Astrocyte of the hippocampus (primary cell): ENCODE measurements around the gene CEMP1.
A peak's percentile ranks its signal among the peaks of the same experiment; 100 is the strongest.

Experiments used
- DNase-seq: peaks from one replicate; pipeline ENCODE4 v3.0.0; 2011; ENCODE audit warnings: low read depth, low spot score

The CEMP1 gene

DNA sequence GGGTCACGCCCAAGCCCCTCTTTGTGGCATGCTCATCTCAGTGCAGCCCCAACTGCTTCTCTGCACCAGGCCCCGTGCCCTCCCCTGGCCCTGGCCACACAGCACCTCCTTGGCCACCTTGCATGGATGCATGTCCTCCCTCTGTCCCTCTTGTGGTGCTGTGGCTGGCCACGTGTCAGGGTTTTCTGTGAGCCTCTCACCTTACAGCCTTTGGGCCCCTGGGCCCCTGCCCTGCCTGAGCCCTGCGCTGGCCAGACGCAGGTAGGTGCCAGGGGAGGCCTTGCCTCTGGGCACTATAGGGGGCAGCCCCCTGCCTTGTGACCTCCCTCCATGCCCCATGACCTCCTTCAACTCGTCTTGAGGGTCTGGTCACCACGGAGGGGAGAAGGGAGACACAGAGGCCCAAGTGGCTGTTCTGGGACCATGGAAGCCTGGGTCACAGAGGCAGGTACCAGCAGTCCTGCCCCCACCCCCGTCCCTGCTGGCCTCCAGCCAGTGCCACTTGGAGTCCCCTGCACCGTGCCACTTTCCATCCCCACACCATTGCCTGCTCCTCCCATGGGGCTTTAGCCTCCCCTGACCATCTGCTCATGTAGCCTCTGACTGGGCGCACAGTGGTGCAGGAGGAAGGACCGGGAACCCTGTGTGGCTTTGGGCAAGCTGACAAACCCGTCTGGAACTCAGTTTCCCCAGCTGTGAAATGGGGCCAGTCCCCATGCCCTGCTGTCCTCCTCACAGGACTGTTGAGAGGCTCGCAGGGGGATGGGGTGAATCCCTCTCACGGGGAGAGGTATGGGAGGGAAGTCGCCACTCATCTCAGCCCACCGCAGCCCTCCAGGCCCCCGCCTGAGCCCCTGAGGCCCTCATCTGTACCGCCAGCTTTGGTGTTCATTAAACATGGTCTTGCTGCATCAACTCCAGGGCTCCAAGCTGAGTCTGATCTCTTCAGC lies 29.0 kb downstream of the CEMP1 start:
- DNase-seq = no peak

DNA sequence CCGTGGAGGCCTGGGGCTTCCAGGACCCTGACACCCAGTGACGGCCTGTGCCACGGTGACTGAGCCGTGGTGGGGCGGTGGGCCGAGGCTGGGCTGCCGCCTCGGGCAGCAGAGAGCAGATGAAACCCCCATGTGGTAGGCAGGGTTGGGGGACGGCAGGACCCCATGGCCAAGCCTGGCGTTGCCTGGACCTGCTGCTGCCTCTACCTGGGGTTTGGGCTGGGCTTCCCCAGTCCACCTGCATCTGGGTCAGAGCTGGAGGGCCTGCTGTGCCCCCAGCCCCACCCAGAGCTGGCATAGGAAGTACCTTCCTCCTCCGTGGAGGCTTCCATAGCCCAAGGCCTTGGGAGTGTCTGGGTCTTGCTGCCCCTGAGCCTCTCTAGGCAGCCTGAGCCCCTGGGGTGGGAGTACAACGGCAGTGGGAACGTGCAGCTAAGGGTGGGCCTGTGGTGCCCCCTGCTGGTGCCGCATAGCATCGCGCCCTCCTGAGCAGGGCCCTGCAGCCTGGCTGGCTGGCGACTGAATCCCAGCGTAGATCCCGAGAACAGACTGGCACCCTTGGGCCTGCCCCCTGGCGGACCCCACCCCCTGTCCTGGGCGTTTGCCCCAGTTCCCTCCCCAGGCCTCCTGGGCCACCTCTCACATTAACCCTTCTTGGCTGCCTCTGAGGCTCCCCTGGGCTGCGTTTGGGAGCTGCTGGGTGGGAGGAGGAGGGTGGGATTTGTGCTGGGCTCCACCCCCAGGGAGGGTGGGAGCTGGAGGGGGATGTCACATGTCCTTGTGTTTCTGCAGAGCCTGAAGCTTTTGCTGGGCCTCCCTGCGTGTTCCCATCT lies 30.1 kb downstream of the CEMP1 start:
- DNase-seq = peak; percentile 95

DNA sequence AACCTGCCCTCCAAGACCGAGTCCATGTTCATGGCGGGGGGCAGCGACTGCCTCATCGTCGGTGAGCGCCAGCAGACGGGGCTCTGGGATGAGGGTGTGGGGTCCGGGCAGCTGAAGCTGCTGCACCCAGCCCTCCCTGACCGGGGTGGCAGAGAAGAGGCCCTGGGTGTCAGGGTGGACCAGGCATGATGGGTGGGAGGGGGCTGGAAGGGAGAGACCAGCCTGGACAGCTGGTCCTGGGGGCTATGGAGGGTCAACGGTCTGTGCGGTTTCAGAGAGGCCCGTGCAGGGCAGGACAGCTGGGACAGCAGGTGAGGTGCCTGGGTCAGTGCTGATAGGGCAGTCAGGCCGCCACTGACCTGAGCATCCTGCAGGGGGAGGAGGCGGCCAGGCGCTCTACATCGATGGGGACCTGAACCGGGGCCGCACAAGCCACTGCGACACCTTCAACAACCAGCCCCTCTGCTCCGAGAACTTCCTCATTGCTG lies 30.7 kb downstream of the CEMP1 start:
- DNase-seq = no peak

DNA sequence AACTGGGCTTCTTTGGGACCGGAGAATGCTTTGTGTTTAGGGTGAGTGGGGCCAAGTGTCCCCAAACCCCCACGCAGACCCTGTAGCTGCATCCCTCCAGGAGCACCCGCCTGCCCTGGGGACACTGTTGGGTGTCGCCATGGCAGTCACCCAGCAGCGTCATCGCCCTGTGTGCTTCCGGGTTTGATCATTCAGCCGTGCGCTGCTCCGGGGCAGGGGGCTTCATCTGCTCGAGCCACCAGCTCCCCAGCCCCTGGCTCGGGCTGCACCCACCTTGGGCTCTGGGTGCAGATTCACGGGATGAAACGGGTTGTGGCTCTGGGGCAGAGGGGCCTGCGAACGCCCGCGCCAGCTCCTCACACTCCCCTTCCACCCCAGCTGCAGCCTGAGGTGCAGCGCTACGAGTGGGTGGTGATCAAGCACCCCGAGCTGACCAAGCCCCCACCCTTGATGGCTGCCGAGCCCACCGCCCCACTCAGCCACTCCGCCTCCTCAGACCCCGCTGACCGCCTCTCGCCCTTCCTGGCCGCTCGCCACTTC lies 31.2 kb downstream of the CEMP1 start:
- no peak for DNase-seq

DNA sequence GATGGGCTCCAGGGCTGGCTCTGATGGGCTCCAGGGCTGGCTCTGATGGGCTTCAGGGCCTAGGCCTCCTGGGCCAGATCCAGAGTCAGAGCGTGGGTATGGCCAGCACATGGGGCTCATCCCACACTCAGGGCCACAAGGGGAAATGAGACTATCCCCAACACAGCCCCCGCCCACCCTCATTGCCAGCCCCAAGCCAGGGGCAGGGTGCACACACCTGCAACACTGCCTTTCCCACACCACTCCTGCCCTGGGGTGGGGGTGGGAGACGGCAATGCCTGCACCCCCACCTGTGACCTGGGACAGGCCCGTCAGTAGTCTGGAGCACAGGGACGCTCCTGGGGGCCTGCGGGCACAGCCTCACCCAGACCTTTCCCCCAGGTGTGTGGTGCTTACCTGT lies 31.8 kb downstream of the CEMP1 start:
- DNase-seq = no peak

DNA sequence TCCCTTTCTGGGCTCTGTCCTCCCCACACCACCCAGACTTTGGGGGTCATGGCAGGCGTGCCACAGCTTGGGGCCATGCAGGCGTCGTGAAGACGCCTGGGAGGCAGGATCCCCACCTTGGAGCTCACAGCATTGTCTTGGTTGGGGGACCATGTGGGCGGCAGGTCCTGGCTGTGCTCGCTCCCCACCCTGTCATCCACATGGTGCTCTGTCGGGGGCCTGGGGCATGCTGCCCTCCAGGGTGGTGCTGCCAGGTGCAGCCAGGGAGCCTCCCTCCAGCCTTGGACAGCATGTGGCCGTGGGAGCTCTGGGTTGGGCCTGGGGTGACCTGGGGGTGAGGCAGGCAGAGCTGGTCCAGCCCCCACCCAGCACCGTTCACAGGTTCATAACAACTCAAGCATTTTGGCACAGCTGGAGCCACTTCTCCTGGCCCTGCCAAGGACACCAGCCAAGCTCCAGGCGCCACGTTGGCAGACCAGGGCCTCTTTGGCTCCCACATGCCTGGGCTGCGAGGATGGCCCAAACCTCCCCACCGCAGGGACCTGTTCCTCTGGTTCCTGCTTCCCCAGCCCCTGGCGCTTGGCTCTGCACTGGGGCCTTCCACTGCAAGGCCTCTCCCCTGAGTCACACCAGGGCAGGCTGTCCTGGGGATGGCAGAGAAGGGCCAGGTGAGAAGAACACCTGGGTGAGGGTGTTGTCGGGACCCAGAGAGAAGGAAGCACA lies 32.5 kb downstream of the CEMP1 start:
- DNase-seq = no peak

DNA sequence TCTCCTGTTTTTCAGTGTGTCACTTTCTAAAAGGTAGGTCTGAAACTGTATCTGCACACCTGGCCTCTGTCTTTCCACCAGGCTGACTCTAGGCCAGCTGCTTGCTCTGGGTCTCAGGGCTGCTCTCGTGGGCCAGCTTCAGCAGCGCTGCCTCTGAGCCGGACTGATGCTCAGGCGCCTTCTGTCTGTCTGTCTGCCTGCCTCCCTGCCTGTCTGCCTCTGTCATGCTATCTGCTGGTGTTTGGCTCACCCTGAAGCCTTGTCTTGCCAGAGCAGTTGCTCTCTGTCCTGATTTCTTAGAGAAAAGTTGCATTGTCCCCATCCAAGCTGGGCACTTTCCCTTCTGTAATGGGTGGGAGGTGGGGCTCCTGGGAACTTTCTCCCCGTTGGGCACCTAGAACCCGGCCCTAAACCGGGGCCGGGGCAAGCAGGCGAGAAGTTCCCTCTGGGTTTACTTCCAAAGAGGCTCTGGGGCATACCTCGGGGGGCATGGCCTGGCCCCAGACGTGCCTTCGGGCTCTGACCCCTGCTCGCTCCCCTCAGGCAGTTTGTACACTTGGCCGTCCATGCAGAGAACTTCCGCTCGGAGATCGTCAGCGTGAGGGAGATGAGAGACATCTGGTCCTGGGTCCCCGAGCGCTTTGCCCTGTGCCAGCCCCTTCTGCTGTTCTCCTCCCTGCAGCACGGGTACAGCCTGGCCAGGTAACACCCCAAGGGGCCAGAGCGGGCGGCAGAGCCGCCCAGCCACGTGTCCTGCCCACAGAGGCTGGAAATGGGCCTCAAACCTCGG lies 33.3 kb downstream of the CEMP1 start:
- no peak for DNase-seq

DNA sequence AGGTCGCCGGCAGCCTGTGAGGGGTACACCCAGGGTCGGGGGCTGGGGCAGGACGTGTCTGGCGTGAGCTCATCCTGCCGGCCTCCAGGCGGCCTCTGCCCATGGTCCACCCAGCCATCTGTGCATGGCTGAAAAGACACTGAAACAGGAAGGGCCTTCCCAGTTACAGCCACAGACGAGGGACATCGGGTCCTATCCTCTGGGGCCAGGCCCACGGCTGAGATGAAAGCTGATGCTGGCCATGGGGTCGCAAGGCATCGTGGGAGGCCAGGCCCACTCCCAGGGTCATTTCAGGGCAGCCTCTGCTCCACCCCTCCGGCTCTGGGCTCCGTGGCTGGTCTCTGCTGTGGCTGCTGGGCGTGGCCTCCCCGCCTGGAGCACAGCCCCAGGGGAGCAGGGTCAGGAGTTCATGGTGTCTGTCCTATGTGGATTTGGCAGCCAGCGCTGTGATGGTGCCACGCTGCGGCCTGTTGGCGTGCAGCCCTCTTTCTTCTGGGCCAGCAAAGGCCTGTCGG lies 34.0 kb downstream of the CEMP1 start:
- peak; percentile 46 for DNase-seq

DNA sequence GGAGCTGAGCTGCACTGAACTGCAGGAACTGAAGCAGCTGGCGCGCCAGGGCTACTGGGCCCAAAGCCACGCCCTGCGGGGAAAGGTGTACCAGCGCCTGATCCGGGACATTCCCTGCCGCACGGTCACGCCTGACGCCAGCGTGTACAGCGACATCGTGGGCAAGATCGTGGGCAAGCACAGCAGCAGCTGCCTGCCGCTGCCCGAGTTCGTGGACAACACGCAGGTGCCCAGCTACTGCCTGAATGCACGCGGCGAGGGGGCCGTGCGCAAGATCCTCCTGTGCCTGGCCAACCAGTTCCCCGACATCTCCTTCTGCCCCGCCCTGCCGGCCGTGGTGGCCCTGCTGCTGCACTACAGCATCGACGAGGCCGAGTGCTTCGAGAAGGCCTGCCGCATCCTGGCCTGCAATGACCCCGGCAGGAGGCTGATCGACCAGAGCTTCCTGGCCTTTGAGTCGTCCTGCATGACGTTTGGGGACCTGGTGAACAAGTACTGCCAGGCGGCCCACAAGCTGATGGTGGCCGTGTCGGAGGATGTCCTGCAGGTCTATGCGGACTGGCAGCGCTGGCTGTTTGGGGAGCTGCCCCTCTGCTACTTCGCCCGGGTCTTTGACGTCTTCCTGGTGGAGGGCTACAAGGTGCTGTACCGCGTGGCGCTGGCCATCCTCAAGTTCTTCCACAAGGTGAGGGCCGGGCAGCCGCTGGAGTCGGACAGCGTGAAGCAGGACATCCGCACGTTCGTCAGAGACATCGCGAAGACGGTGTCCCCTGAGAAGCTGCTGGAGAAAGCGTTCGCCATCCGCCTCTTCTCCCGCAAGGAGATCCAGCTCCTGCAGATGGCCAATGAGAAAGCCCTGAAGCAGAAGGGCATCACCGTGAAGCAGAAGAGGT lies 34.7 kb downstream of the CEMP1 start:
- no peak for DNase-seq

DNA sequence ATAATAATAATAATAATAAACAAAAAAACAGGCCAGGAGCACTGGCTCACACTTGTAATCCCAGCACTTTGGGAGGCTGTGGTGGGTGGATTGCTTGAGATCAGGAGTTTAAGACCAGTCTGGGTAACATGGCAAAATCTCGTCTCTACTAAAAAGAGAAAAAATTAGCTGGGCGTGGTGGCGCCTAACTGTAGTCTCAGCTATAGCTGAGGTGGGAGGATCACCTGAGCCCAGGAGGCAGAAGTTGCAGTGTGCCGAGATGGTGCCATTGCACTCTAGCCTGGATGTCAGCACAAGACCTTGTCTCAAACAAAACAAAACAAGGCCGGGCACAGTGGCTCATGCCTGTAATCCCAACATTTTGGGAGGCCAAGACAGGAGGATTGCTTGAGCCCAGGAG lies 36.2 kb downstream of the CEMP1 start:
- no peak for DNase-seq

DNA sequence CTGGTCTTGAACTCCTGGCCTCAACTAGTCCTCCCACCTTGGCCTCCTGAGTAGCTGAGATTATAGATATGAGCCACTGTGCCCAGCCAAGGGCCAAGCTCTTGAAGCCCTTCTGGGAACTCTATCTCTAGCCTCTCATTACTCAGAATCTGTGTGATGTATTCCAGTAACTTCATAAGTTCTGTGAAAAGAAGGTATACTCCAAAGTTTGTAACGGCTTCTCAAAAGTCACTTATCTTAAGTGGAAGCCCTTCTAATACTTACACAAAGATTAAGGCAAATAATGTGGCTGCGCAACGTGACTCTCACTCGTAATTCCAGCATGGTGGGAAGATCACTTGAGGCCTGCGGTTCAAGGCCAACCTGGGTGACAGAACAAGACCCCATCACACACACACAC lies 36.6 kb downstream of the CEMP1 start:
- DNase-seq = no peak

DNA sequence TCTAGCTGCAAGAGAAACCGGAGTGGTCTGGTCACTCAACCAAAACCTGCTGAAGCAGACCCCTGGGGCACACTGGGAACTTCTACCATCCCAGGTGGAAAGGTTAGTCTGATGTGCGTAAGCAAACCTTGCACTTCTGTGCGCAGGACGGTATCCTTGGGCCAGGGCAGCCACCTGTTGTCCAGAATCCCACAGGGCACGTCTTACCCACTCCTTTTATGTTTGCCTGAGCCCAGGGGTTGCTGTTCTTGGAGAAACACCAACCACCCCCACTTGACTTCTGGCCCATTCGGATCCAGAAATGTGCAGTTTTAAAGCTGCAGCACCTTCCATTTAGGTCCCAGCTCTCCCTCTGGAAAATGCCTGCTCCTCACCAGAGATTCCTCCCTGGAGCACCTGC lies 37.6 kb downstream of the CEMP1 start:
- DNase-seq = no peak

DNA sequence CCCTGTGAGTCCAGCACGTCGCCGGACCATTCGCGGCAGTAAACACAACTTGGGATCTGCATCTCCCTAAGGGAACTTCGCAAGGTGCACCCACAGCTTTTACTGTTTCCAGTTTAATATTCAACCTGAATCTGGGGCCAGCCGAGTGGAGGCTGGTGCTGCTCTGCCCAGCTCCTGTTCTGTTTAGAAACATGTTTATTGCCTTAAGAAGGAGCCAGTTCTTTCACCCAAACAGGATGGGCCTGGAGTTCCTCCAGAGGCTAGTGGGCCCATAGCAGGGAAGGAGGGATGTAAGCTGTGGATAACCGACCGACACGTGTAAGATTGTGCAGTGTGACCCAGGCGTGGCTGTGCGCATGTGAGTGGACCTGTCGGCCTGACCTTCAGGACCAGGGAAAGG lies 38.9 kb downstream of the CEMP1 start:
- DNase-seq = no peak

DNA sequence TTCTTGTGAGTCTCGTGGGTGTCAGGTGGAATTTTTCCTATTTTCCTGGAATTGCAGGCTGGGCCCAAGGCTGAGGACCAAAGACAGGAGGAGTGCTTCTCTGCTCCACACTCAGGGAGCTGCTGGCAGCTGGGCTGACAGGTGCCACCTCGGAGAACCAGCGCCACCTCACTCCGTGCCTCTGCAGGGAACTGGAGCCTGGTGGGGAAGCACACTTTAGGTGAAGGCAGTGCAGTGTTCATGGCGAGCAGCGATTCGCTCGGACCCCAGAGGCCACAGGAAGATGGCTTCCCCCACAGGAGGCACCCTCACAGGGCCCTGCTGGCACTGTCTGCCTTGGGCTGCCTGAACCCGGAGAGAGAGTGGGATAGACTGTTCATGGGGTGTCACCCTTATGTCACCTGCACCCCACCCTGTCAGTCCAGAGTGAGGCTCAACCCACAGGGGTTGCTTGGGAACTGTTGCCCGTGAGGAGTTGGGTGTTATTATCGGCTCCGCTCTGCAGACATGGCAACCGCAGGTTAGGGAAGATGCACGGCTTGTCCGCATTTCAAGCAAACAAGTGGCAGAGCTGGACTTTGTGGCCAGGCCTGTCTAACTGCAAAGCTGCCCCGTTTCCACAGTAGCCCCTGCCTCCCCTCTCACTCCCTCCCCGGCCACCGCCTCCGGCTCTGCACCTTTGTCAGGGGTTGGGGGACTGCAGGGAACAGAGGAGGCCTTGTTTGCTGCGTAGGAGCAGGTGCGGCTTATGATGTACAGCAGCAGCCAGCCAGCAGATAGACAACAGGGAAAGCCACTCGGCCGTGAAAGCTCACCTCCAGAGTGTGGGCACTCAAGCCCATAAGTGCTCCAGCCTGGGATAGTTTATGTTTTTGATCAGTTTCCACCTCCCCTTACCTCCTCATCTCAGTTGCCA lies 40.8 kb downstream of the CEMP1 start:
- DNase-seq = no peak

DNA sequence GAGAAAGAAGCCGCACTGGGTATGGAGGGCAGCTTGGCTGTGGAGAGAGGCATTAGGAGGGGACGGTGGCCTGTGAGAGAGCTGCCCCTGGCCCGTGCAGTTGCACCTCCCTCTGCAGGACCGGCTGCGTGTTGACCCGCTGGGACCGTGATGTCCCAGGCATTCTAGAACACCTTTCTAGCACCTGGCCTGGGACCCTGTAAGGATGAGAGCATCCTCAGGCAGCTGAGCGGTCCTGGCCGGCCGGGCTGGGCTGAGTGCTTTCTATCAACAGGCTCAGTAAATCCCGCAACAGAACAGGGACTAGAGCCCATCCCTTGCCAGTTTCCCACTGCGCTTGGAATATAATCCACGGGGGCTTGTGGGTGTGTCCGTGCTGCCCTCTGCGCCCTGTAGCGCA lies 41.6 kb downstream of the CEMP1 start:
- no peak for DNase-seq

DNA sequence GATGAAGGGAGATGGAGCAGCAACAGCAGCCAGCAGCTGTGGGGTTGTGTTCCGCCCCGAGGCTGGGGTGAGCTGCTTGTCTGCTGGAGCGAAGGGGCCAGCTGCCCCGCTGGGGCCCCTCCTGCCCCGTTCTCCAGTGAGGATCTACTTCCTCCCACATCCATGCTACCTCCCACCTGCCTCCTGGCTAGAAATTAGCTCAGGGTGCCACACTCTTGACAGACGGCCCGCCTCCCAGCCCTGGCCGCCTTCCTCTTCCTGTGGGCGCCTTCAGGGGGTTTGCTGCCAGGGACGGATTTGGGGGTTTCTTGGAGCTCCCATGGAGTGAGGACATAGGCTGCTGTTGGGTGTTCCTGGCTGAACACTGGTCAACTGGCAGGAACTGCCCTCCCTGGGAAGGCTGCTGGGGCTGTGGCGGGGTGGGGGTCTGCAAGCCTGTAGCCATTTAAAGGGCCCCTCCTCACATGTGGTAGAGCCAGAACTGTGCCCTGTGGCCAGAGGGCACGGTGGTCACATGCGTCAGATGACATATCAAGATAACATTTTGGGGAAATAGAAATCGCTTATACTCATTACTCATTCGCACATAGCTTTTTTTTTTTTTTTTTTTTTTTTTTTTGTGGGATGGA lies 43.2 kb downstream of the CEMP1 start:
- no peak for DNase-seq

DNA sequence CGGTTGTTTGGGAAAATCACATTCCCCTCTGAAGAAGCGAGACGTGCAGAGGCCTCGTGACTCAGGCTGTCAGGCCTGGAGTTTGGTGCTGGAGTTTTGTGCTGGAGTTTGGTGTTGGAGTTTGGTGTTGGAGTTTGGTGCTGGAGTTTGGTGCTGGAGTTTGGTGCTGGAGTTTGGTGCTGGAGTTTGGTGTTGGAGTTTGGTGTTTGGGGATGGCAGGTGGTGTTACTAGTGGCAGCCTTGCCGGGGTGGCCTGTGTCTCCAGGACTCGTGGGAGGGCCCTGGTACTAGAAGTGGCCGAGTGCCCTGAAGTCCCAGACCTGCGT lies 43.7 kb downstream of the CEMP1 start:
- DNase-seq = no peak
